Dendritic cell treated with granulocyte-macrophage colony-stimulating factor and Interleukin-4, amounts not matched to agents 40 ng/mL and 50 ng/mL, for 4 days (primary cell): Measurements from ENCODE around the gene NUP50.
A peak's percentile ranks its signal among the peaks of the same experiment; 100 is the strongest.

Experiments
- H3K27ac Mint-ChIP-seq: one replicate; pipeline ENCODE4 v1.8.0; 2022; ENCODE audit warnings: mild to moderate bottlenecking, mixed read lengths
- H3K27me3 Mint-ChIP-seq: one replicate; pipeline ENCODE4 v1.8.0; 2022; ENCODE audit warnings: mild to moderate bottlenecking, mixed read lengths
- H3K36me3 Mint-ChIP-seq: one replicate; pipeline ENCODE4 v1.8.0; 2022; ENCODE audit warnings: low read depth, mixed read lengths
- H3K4me1 Mint-ChIP-seq: one replicate; pipeline ENCODE4 v1.8.0; 2022; ENCODE audit warnings: low read depth, mixed read lengths
- H3K4me3 Mint-ChIP-seq: one replicate; pipeline ENCODE4 v1.8.0; 2022; ENCODE audit warnings: mild to moderate bottlenecking, moderate library complexity, mixed read lengths
- H3K9me3 Mint-ChIP-seq: one replicate; pipeline ENCODE4 v1.8.0; 2022; ENCODE audit warnings: mixed read lengths
- intact Hi-C: fragments of 100-400 bp; cut with micrococcal nuclease; formaldehyde crosslinking; loops from one replicate; pipeline ENCODE4 v1.15.0; 2022

Gene NUP50

GRCh38 chr22:45204241-45204640 is 40.5 kb downstream of the NUP50 start:
- H3K27ac Mint-ChIP-seq, result peak overlapping the region; percentile 16
- no peaks in the 10 kb centered on the region for H3K9me3 Mint-ChIP-seq
- no peaks in the 10 kb centered on the region for H3K27me3 Mint-ChIP-seq
- H3K4me3 Mint-ChIP-seq, result no peak overlapping the region
- peaks cover 97% of the 10 kb centered on the region for H3K36me3 Mint-ChIP-seq
- intact Hi-C loops, result no loop called here
- H3K4me1 Mint-ChIP-seq, result peaks cover 20% of the 10 kb centered on the region

DNA sequence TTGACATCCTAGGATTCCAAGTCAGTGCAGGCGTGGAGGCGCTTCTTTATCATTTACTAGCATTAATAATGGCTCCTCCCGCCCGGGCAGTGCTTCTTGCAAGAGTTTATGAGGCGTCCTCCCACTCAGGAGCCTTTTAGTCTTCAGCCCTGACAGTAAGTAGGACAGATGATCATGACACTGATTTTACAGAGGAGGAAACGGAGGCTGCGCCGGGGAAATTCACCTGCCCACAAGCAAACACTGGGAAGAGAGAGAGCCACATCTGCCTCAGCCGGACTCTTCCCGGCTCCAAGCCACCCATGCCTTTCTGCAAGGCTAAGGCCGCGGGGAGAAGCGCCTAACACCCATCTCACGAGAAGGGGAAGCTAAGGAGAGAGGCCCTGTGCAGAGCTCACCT is 41.1 kb downstream of the NUP50 start:
- no peaks in the 10 kb centered on the region for H3K27me3 Mint-ChIP-seq
- intact Hi-C loops, result no loop called here

GRCh38 chr22:45205276-45205925 is 41.7 kb downstream of the NUP50 start:
- Mint-ChIP-seq H3K27me3 (no peaks in the 10 kb centered on the region), H3K27ac (no peak overlapping the region), H3K9me3 (no peaks in the 10 kb centered on the region), H3K36me3 (peaks cover 97% of the 10 kb centered on the region), H3K4me3 (no peak overlapping the region), H3K4me1 (peaks cover 31% of the 10 kb centered on the region)
- intact Hi-C loops, result no loop called here

More for the DNA sequence above, 41.1 kb downstream of the NUP50 start:
- Mint-ChIP-seq H3K4me1 (peaks cover 26% of the 10 kb centered on the region), H3K4me3 (no peak overlapping the region), H3K36me3 (peaks cover 97% of the 10 kb centered on the region), H3K27ac (no peak overlapping the region), H3K9me3 (no peaks in the 10 kb centered on the region)

- no peak overlapping the region for H3K4me3 Mint-ChIP-seq
- intact Hi-C loops, result no loop called here
- H3K9me3 Mint-ChIP-seq, result no peaks in the 10 kb centered on the region
- H3K27ac Mint-ChIP-seq, result no peak overlapping the region
- H3K36me3 Mint-ChIP-seq, result peaks cover 97% of the 10 kb centered on the region
- peaks cover 40% of the 10 kb centered on the region for H3K4me1 Mint-ChIP-seq
- no peaks in the 10 kb centered on the region for H3K27me3 Mint-ChIP-seq
These were observed 42.5 kb downstream of the NUP50 start for GRCh38 chr22:45206233-45206632.

DNA sequence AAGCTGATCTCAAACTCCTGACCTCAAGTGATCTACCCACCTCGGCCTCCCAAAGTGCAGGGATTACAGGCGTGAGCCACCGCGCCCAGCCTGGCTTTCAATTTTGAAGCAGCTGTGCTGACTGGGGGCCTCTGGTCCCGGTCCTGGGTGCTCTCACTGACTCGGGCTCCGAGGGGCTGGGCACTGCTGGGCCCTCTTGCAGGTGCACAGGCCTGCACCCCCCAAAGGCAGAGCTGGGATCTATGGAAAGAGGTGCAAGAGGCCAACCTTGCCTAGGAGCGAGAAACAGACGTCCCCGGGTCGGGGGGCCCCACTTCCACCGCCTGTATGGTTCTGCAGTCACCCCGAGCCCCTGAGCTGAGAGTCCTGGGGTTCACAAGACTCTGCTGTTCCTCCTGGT is 43.8 kb downstream of the NUP50 start:
- H3K9me3 Mint-ChIP-seq, result no peaks in the 10 kb centered on the region
- peaks cover 53% of the 10 kb centered on the region for H3K4me1 Mint-ChIP-seq
- H3K36me3 Mint-ChIP-seq, result peaks cover 93% of the 10 kb centered on the region
- H3K27ac Mint-ChIP-seq, result peak overlapping the region; percentile 25
- intact Hi-C loops, result no loop called here
- H3K4me3 Mint-ChIP-seq, result no peak overlapping the region
- H3K27me3 Mint-ChIP-seq, result no peaks in the 10 kb centered on the region

GRCh38 chr22:45207981-45208664 is 44.4 kb downstream of the NUP50 start:
- Mint-ChIP-seq H3K27me3 (no peaks in the 10 kb centered on the region), H3K9me3 (no peaks in the 10 kb centered on the region), H3K27ac (peak overlapping the region; percentile 25), H3K36me3 (peaks cover 88% of the 10 kb centered on the region), H3K4me1 (peaks cover 59% of the 10 kb centered on the region), H3K4me3 (no peak overlapping the region)
- intact Hi-C loops, result no loop called here

DNA sequence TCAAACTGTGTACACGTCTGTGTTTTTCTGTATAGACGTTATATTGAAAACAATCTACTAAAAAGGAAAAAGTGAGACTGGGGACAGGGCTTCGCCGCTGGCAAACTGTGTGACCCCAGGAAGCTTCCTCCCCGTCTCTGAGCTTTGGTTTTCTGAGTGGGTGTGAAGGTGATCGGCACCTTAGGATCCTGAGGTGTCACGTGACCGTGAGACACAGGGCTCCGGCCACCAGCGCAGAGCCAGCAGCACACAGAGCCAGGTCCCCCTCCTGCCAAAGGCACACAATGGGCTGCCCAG is 44.9 kb downstream of the NUP50 start:
- no peaks in the 10 kb centered on the region for H3K27me3 Mint-ChIP-seq
- intact Hi-C loops, result no loop called here
- peak overlapping the region; percentile 25 for H3K27ac Mint-ChIP-seq
- H3K36me3 Mint-ChIP-seq, result peaks cover 82% of the 10 kb centered on the region
- no peaks in the 10 kb centered on the region for H3K9me3 Mint-ChIP-seq
- H3K4me3 Mint-ChIP-seq, result no peak overlapping the region
- peaks cover 64% of the 10 kb centered on the region for H3K4me1 Mint-ChIP-seq

GRCh38 chr22:45208993-45209838 is 45.5 kb downstream of the NUP50 start:
- Mint-ChIP-seq H3K27me3 (no peaks in the 10 kb centered on the region), H3K4me3 (no peak overlapping the region), H3K27ac (peak overlapping the region; percentile 45), H3K36me3 (peaks cover 80% of the 10 kb centered on the region), H3K9me3 (no peaks in the 10 kb centered on the region), H3K4me1 (peaks cover 64% of the 10 kb centered on the region)
- intact Hi-C loops, result no loop called here

DNA sequence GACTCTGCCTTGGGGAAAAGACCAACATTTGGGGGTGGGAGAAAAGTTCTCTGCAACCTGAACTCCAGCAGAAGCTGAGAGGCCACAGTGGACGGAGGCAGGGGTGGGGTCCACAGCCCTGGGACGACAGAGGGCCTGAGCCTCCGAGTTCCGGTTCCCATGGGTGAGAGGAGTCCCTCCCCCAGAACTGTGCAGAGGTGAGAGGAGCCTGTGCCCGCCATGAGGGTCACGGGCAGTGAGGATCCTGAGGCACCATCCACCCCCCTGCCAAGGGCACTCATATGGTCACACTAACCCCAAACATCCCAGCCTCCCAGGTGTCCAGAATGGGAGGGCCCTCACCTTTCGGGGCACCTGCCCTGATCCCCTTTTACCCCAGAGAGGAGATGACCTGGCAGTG is 46.4 kb downstream of the NUP50 start:
- Mint-ChIP-seq H3K4me3 (no peak overlapping the region), H3K9me3 (no peaks in the 10 kb centered on the region), H3K36me3 (peaks cover 78% of the 10 kb centered on the region), H3K27ac (peak overlapping the region; percentile 45), H3K4me1 (peaks cover 69% of the 10 kb centered on the region), H3K27me3 (no peaks in the 10 kb centered on the region)
- intact Hi-C loops, result no loop called here

- H3K36me3 Mint-ChIP-seq, result peaks cover 76% of the 10 kb centered on the region
- peak overlapping the region; percentile 45 for H3K27ac Mint-ChIP-seq
- H3K4me3 Mint-ChIP-seq, result no peak overlapping the region
- H3K9me3 Mint-ChIP-seq, result no peaks in the 10 kb centered on the region
- no peaks in the 10 kb centered on the region for H3K27me3 Mint-ChIP-seq
- H3K4me1 Mint-ChIP-seq, result peaks cover 72% of the 10 kb centered on the region
- intact Hi-C loops, result no loop called here
These were observed 46.9 kb downstream of the NUP50 start for GRCh38 chr22:45210577-45210976.

DNA sequence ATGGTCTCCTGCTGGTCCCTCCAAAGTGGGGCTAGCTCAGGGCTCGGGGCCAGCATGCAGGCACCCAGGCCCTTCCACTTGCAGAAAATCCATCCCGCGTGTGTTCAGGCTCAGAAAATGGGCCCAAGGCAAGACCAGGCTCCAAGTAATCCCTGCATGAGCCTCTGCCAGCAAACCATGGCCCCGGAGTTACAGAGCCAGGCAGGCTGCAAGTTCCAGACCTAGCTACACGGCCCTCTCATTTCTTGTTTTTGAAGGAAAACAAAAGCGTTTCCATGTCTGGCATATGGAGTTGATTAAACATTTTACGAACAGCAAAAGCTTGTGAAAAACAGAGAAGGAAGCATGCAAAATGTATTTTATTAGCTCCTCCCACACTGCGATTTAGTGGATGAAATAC is 47.3 kb downstream of the NUP50 start:
- Mint-ChIP-seq H3K27ac (peak overlapping the region; percentile 45), H3K4me1 (peaks cover 72% of the 10 kb centered on the region), H3K4me3 (no peak overlapping the region), H3K36me3 (peaks cover 76% of the 10 kb centered on the region), H3K27me3 (no peaks in the 10 kb centered on the region), H3K9me3 (no peaks in the 10 kb centered on the region)
- intact Hi-C loops, result no loop called here

- peaks cover 74% of the 10 kb centered on the region for H3K4me1 Mint-ChIP-seq
- H3K4me3 Mint-ChIP-seq, result no peak overlapping the region
- intact Hi-C loops, result no loop called here
- H3K27me3 Mint-ChIP-seq, result no peaks in the 10 kb centered on the region
- peaks cover 76% of the 10 kb centered on the region for H3K36me3 Mint-ChIP-seq
- peak overlapping the region; percentile 92 for H3K27ac Mint-ChIP-seq
- H3K9me3 Mint-ChIP-seq, result no peaks in the 10 kb centered on the region
These were observed 47.7 kb downstream of the NUP50 start for GRCh38 chr22:45211435-45211834.

- intact Hi-C loops, result loop anchor here (2.0 kb wide), 2 partner anchors 15 to 23 kb away; no protein-coding TSS in a partner anchor
- H3K4me1 Mint-ChIP-seq, result peaks cover 78% of the 10 kb centered on the region
- H3K36me3 Mint-ChIP-seq, result peaks cover 76% of the 10 kb centered on the region
- peak overlapping the region; percentile 92 for H3K27ac Mint-ChIP-seq
- peak overlapping the region; percentile 53 for H3K4me3 Mint-ChIP-seq
- no peaks in the 10 kb centered on the region for H3K27me3 Mint-ChIP-seq
- no peaks in the 10 kb centered on the region for H3K9me3 Mint-ChIP-seq
These were observed 48.1 kb downstream of the NUP50 start for GRCh38 chr22:45211848-45212247.

DNA sequence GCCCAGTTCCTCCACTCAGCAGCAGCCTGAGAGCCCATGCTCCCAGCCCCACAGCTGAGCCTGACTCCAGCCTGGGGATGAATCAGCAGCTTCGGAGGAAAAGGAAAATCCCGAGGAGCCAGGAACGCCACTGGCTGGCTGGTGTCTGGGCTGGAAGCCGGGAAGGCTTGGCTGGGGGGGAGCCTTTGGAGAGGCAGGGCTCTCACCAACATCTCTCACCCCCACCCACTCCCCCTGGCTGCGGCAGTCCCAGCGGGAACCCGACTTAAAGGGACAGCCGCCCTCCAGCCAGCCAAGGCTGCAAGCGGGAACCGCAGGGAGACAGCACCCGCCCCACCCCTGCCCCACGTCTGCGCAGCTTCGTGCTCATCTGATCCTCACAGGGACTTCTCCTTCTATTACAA is 48.6 kb downstream of the NUP50 start:
- peaks cover 74% of the 10 kb centered on the region for H3K36me3 Mint-ChIP-seq
- H3K4me3 Mint-ChIP-seq, result peak overlapping the region; percentile 53
- intact Hi-C loops, result loop anchor here (2.0 kb wide), 2 partner anchors 14 to 22 kb away; no protein-coding TSS in a partner anchor
- H3K27ac Mint-ChIP-seq, result peak overlapping the region; percentile 92
- H3K9me3 Mint-ChIP-seq, result no peaks in the 10 kb centered on the region
- H3K4me1 Mint-ChIP-seq, result peaks cover 80% of the 10 kb centered on the region
- no peaks in the 10 kb centered on the region for H3K27me3 Mint-ChIP-seq
